Esophagus muscularis mucosa (tissue), 4 donors: ENCODE data around the gene LENG8. TPM values are rescaled to one million over a fixed set of nuclear protein-coding genes. Genes with fewer than 3 reads are reported as not detected.

Experiments
- DNase-seq: peaks from one replicate; pipeline ENCODE4 v3.0.0-alpha.2; 2017; ENCODE audit errors: extremely low spot score
- H3K27ac ChIP-seq, 4 donors: fragments of 200-600 bp; sonication (generic); replicated peaks in 1 of 4; 1 replicate in 3 of 4; 2 replicates in 1 of 4; pipeline ENCODE4 v1.5.1; 2016 to 2019; ENCODE audit warnings: mild to moderate bottlenecking in 1 of 4
- H3K27me3 ChIP-seq, 4 donors: fragments of 200-600 bp; sonication (generic); one replicate each; pipeline versions ENCODE4 v1.5.1 to v1.6.0; 2016 to 2019
- H3K36me3 ChIP-seq, 4 donors: fragments of 200-600 bp; sonication (generic); one replicate each; pipeline ENCODE4 v1.5.1; 2016 to 2019
- H3K4me1 ChIP-seq, 4 donors: fragments of 200-600 bp; sonication (generic); one replicate each; pipeline ENCODE4 v1.5.1; 2016 to 2019
- H3K4me3 ChIP-seq, 4 donors: fragments of 200-600 bp; sonication (generic); 1 replicate in 2 of 4; 2 replicates in 2 of 4; pipeline ENCODE4 v1.5.1; 2016 to 2019; ENCODE audit warnings: mild to moderate bottlenecking in 4 of 4, moderate library complexity in 1 of 4
- H3K9me3 ChIP-seq, 4 donors: fragments of 200-600 bp; sonication (generic); 1 replicate in 3 of 4; 2 replicates in 1 of 4; pipeline ENCODE4 v1.5.1; 2016 to 2019
- CTCF ChIP-seq, 3 experiments: fragments of 200-600 bp in 2 of 3; fragments of 450-650 bp in 1 of 3; sonication (generic) in 2 of 3; IDR thresholded peaks; one replicate each; pipeline ENCODE4 v1.5.1; 2017 to 2019; ENCODE audit warnings: antibody characterized with exemption in 3 of 3, mild to moderate bottlenecking in 2 of 3, moderate library complexity in 1 of 3
- EP300 ChIP-seq: sonication (generic); formaldehyde crosslinking; IDR thresholded peaks from one replicate; pipeline ENCODE4 v1.6.1; 2017; ENCODE audit warnings: antibody characterized with exemption
- POLR2A ChIP-seq: fragments of 450-650 bp; IDR thresholded peaks from one replicate; pipeline ENCODE4 v1.6.1; 2017; ENCODE audit warnings: antibody characterized with exemption, moderate library complexity, mild to moderate bottlenecking, low read depth
- POLR2AphosphoS5 ChIP-seq, 2 donors: sonication (generic); formaldehyde crosslinking; IDR thresholded peaks; one replicate each; pipeline ENCODE4 v1.6.1; 2017; ENCODE audit warnings: antibody characterized with exemption in 2 of 2
- WGBS: methylation state at CpG from one replicate; pipeline ENCODE4 v1.1.5; 2018; 5-methylcytosine and 5-hydroxymethylcytosine counted together
- intact Hi-C: fragments of 100-400 bp; cut with DNase I; formaldehyde crosslinking; loops from one replicate; pipeline ENCODE4 v1.15.1; 2023
- total RNA-seq, 4 donors: library from RNA; depleted of rRNA; stranded (reverse); fragments of >200 nt; gene quantifications; one replicate each; pipeline versions ENCODE4 v1.1.0 to v1.2.1, GENCODE V29; 2016

Gene LENG8
- total RNA-seq, 4 donors from 2014 or later, result 42.9 to 115 (median 72.2) TPM

DNA sequence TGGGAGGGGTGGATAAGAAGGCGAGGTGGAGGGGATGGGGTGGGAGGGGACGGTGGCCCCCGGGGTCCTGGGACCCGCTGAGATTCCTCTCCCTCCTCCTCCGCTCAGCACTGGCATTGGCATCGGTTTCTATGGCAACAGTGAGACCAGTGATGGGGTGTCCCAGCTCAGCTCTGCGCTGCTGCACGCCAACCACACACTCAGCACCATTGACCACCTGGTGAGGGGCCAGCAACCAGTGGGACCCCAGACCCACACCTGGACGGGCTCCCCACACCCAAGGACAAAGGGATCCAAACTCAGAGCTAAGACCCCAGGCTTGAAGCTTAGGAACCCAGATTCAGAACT lies 27.9 kb upstream of the LENG8 start:
- peaks cover 12 to 36% (median 22%) of the 10 kb centered on the region in 4 donors for H3K4me1 ChIP-seq

DNA sequence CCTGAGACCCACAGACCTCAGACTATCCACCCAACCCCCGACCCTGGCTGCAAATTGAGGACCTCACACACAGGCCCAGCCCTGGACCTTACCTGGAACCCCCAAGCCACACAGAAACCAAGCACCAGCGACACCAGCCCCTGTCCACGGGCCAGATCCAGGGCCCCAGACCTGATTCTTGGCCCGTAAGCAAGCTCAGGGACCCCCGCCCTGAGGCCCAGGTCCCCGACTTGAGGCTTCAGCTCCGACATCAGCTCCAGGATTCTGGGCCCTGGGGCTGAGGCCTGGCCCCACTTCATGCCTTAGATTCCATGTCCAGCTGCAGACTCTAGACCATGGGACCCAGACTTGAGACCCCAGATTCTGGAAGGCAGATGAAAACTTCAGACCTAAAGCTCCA lies 27.5 kb upstream of the LENG8 start:
- H3K27me3 ChIP-seq, result peaks cover 0 to 95% (median 26%) of the 10 kb centered on the region in 4 donors
- H3K27ac ChIP-seq, result peak overlapping the region in 1 of 4 donors; percentile 13
- WGBS, result 70% methylated on average over 2 of the region's 7 CpGs
- H3K9me3 ChIP-seq, result no peaks in the 10 kb centered on the region
- TF ChIP-seq CTCF (IDR thresholded peaks at IDR 0.05) (no peak), POLR2A (no peak), EP300 (no peak), POLR2AphosphoS5 (IDR thresholded peaks at IDR 0.05) (no peak)
- no peak overlapping the region for H3K4me3 ChIP-seq
- peaks cover 12 to 36% (median 22%) of the 10 kb centered on the region in 4 donors for H3K4me1 ChIP-seq
- intact Hi-C loops, result no loop called here
- H3K36me3 ChIP-seq, result no peaks in the 10 kb centered on the region
- no peak for DNase-seq

More for the DNA sequence above, 27.9 kb upstream of the LENG8 start:
- Histone ChIP-seq H3K4me3 (peak overlapping the region in 1 of 4 donors; percentile 22), H3K27ac (peak overlapping the region in 3 of 4 donors; percentile 13 to 68 (median 55)), H3K9me3 (no peaks in the 10 kb centered on the region), H3K27me3 (peaks cover 0 to 95% (median 29%) of the 10 kb centered on the region in 4 donors), H3K36me3 (no peaks in the 10 kb centered on the region)
- intact Hi-C loops, result no loop called here
- no peak for DNase-seq
- TF ChIP-seq CTCF (IDR thresholded peaks at IDR 0.05) (no peak), EP300 (no peak), POLR2AphosphoS5 (IDR thresholded peaks at IDR 0.05) (no peak), POLR2A (no peak)
- 19% methylated on average over 6 of the region's 9 CpGs for WGBS

GRCh38 chr19:54422136-54422535 lies 26.9 kb upstream of the LENG8 start:
- no peaks in the 10 kb centered on the region for H3K36me3 ChIP-seq
- no peak for DNase-seq
- intact Hi-C loops, result no loop called here
- no peak overlapping the region for H3K27ac ChIP-seq
- H3K4me1 ChIP-seq, result peaks cover 12 to 36% (median 22%) of the 10 kb centered on the region in 4 donors
- no peak overlapping the region for H3K4me3 ChIP-seq
- H3K27me3 ChIP-seq, result peaks cover 0 to 93% (median 20%) of the 10 kb centered on the region in 4 donors
- H3K9me3 ChIP-seq, result no peaks in the 10 kb centered on the region
- 60% methylated on average over 11 of the region's 20 CpGs for WGBS
- TF ChIP-seq CTCF (IDR thresholded peaks at IDR 0.05), result no peak

DNA sequence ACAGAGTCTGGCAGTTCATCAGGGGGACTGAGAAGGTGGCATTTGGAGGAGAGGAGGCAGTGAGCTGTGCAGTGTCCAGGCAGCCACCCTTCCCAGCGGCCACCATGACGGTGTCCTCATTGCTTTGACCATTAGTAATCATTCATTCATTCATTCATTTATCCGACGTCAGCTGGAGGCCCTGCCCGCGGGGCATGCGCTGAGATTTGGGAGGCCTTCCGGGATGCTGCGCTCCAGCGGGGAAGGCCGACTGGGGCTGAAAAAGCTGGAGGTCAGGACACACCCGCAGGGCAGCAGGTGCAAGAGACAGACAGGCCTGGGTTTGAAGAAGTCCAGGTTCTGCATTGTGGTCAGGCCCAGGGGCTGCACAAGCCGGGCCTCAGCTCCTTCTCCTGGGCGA lies 24.8 kb upstream of the LENG8 start:
- Histone ChIP-seq H3K4me3 (no peak overlapping the region), H3K27ac (no peak overlapping the region), H3K9me3 (no peaks in the 10 kb centered on the region), H3K36me3 (no peaks in the 10 kb centered on the region), H3K27me3 (peaks cover 0 to 91% (median 27%) of the 10 kb centered on the region in 4 donors), H3K4me1 (peaks cover 8 to 18% (median 11%) of the 10 kb centered on the region in 4 donors)
- 75% methylated on average over 10 of the region's 14 CpGs for WGBS
- intact Hi-C loops, result no loop called here
- DNase-seq, result no peak
- TF ChIP-seq CTCF (IDR thresholded peaks at IDR 0.05) (no peak), POLR2A (no peak)

- H3K4me3 ChIP-seq, result no peak overlapping the region
- no peaks in the 10 kb centered on the region for H3K9me3 ChIP-seq
- intact Hi-C loops, result no loop called here
- 88% methylated on average over 28 of the region's 36 CpGs for WGBS
- H3K36me3 ChIP-seq, result no peaks in the 10 kb centered on the region
- DNase-seq, result no peak
- peaks cover 0 to 91% (median 31%) of the 10 kb centered on the region in 4 donors for H3K27me3 ChIP-seq
- peaks cover 8 to 17% (median 11%) of the 10 kb centered on the region in 4 donors for H3K4me1 ChIP-seq
- H3K27ac ChIP-seq, result no peak overlapping the region
- no peak for TF ChIP-seq CTCF (IDR thresholded peaks at IDR 0.05)
- TF ChIP-seq POLR2A, result no peak
- TF ChIP-seq POLR2AphosphoS5 (IDR thresholded peaks at IDR 0.05), result no peak
- TF ChIP-seq EP300, result no peak
These were observed 24.2 kb upstream of the LENG8 start for GRCh38 chr19:54424660-54425381.
